A673 (cell line): ENCODE results near the gene RABGGTA.

ENCODE experiments used
- EZH2 ChIP-seq: fragments of 200-600 bp; sonication (generic); IDR thresholded peaks from 2 replicates; pipeline ENCODE4 v1.6.1; 2017; ENCODE audit warnings: borderline replicate concordance, low read depth, mild to moderate bottlenecking, mixed read lengths, antibody characterized with exemption, low read length; ENCODE audit not compliant: poor library complexity, severe bottlenecking
- TF ChIP-seq, protein P1 (sequence below): fragments of 300-800, 200-600 bp; sonication (generic); conservative IDR thresholded peaks from 2 replicates; pipeline ENCODE4 v1.5.1; 2017; ENCODE audit warnings: low read depth, mild to moderate bottlenecking, antibody characterized with exemption, low read length, moderate library complexity, mixed read lengths

DNA sequence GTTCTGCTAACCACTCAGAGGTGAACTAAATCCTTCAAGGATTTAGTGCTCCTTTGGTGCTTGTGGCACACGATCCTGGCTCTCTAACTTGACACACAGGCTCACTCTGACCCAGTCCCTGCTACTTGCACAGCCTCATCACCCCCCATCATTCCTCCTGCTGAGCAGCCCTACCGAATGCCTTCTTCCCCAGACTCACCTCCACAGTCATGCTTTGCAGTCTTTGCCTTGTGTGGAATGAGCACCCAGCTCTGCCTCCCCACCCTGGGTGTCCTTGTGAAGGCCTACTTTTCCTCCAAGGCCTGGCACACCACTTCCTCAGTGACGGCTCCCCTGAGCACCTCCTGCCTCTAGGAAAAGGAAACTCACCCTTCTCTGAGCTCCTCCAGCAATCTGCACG is 21.0 kb downstream of the RABGGTA start:
- TF ChIP-seq EZH2 = no peak
- TF ChIP-seq, protein P1, sequence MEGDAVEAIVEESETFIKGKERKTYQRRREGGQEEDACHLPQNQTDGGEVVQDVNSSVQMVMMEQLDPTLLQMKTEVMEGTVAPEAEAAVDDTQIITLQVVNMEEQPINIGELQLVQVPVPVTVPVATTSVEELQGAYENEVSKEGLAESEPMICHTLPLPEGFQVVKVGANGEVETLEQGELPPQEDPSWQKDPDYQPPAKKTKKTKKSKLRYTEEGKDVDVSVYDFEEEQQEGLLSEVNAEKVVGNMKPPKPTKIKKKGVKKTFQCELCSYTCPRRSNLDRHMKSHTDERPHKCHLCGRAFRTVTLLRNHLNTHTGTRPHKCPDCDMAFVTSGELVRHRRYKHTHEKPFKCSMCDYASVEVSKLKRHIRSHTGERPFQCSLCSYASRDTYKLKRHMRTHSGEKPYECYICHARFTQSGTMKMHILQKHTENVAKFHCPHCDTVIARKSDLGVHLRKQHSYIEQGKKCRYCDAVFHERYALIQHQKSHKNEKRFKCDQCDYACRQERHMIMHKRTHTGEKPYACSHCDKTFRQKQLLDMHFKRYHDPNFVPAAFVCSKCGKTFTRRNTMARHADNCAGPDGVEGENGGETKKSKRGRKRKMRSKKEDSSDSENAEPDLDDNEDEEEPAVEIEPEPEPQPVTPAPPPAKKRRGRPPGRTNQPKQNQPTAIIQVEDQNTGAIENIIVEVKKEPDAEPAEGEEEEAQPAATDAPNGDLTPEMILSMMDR = no peak
